NCI-H2196 treated with DMSO at 0.1 percent for 48 hours (cell line): ENCODE results near the gene PLCXD3.

Experiments used
- DNase-seq: peaks from one replicate; lab custom pipeline; 2025; ENCODE audit not compliant: unreplicated experiment; lab: John Stamatoyannopoulos, UW

PLCXD3 gene

DNA sequence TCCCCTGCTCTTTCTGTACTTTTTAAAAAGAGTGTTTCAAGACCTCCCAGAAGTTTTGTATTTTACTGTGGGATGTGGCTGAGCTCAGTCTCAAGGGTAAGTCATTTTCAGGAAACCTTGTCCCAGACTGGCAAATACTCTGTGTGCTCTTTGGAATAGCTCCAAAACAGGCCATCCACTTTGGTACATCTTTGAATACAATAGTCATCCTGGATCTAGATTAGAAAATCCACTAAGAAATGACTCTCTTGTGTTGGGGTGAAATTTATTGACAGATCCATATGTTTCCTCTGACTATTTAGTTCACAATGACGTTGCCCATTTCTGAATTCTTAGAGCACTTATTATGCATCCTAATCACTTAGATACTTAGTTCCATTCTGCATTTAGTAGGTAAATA is 95.2 kb downstream of the PLCXD3 start:
- DNase-seq, result no peak

DNA sequence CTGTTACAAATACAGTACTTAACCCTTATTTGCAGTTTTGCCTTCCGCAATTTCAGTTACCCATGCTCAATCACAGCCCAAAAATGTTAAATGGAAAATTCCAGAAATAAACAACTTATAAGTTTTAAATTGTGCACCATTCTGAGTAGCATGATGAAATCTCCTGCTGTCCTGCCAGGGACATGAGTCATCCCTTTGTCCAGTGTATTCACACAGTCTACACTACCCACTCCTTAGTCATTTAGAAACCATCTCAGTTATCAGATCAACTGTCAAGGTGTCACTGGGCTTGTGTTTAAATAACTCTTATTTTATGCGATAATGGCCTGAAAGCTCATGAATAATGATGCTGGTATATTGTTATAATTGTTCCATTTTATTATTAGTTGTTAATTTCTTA is 95.8 kb downstream of the PLCXD3 start:
- DNase-seq, result no peak

DNA sequence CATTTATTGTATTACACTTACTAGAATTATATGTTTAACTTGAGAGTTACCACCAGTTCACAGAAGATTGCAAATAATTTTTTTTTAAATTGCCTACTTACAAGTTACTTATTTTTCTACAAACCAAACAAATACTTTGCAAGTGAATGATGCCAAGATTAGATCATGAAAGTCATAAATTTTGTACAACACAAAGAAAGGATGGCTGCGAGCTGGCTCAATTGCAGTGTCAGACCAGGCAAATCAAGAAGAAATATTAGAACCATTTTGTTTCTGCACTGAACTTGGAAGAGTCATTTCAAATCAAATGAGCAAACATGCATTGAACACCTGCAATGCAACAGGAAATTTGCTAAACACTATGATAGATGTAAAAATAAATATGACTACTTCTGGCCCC is 97.3 kb downstream of the PLCXD3 start:
- DNase-seq, result no peak

DNA sequence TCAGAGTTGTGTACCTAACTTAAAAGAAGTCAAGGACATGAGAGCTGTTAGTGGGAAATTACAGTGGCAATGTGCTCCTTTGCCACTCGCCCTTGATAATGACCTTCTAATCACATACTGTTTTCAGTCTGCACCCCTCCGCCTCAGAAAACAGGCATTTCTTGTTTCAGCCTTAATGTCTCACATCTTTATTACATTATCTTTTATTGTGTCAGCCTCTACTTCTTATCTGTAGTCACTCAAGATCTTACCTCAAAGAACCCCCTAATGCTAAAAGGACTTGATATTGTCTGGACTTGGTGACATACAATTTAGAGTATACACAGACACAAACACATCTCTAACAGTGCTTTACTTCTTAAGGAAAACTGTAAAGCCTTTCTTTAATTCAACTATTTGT is 97.9 kb downstream of the PLCXD3 start:
- no peak for DNase-seq

DNA sequence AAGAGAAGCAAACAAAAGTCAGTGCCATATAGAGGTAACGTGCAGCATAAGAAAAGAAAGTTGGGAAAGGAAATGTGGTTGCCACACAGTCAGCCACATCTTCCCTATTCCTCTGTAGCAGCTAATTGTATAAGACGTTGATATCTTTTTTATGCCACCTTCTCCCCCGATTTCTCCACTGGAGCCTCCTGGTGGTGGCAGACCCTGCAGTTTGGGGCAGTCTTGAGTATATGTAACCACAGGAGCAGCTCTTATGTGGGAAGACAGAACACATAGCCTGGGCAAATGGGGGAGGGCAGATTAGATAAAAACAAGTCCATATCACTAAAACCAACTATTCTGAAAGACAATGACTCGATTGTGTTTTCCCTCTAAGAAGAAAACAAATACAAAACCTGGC is 99.7 kb downstream of the PLCXD3 start:
- no peak for DNase-seq

DNA sequence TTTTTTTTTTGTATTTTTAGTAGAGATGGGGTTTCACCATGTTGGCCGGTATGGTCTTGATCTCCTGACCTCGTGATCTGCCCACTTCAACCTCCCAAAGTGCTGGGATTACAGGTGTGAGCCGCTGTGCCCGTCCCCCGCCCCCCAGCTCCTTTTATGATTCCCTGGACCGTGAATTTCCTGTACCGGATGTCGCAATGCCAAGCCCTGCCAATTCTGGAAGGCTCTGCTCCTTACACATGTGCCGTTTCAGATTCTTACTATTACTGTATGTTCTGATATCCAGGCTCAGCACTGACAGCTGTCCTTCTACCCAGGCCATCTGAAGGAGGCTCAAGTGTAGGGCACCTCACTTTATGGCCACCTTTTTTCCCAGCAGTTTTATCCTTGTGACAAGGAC is 100.1 kb downstream of the PLCXD3 start:
- no peak for DNase-seq

DNA sequence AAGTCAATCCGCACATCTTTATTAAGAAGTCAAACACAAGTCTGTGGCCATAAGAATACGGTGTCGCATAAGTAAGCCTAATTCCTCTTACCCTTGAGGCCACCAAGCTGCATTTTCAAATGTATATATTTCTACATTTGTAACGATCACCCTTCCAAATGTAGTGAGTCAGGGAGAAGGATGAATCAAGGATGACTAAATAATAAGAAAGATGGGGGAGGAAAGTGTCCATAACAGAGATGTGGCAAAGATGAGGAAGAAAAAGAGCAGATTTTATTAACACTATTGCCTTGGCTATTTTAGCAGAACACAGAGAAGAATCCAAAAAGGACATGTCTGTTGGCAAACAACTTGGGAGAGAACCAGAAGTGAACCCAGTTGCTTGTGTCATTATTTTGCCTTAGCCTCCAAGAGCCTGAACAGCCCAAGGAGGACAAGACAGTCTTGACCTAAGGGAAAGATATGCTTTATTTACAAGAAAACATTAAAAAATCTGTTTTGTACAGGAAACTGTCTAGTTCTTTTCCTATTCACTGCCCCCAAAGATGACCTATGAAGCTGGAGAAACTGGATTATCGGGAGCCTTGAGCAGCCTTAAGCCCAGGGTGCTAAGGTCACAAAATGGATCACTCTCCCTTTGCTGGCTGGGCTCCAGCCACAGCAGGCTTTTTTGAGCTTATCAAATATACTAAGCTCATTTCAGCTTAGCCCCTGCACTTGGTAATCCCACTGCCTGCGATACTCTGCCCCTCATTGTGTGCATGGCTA is 101.5 kb downstream of the PLCXD3 start:
- no peak for DNase-seq

DNA sequence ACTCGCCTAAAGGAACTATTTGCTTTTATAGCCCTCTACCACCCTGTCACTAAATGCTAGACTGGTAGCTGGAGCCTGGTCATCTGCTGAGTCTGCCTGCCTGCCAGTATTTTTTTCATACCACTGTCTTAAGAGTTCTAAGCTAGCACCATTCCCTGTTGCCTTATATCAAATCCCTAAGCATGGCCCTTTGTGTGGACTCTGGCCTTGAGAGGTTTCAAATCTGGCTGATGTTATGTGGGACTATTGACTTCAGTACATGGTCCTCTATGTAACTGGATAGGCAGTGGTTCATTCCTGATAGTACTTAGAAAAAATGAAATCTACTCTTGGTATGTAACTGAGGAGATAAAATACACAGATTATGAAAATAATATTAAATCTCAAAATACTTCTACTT is 103.5 kb downstream of the PLCXD3 start:
- DNase-seq, result no peak

DNA sequence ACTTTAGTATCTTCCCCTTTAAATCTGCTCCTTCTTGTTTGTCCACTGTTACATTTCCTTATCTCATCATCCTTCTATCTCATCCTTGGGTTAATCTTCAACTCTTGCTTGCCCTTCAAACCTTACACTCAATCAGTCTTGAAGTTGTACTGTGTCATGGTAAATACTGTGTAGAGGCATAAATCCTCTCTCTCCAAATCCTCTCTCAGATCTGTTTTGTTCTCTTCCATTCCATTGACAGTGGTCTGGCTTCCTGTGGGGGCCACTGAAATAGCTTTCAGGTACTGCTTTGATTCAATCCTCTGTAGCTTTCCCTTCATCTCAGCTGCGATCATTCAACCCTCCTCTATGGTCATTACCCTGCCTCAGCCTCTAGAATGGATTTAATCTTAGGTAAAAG is 104.0 kb downstream of the PLCXD3 start:
- no peak for DNase-seq

DNA sequence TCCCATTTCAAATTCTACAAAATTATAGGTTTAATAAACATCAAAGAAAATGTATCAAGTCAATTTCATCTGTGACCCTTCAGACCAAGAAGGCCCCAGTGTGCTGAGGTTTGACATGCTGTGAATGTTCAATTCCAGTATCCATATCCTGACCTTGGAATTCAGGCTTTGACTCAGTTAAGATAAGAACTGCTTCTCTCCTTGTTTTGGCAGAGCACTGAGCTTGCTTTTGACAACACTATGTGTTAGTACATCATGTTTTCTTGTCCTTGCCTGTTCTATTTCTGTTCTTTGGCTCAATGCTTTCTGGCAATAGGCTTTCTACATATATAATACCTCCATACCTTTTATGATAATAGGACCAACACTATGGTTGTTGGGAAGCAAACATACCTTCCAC is 105.6 kb downstream of the PLCXD3 start:
- DNase-seq, result no peak

DNA sequence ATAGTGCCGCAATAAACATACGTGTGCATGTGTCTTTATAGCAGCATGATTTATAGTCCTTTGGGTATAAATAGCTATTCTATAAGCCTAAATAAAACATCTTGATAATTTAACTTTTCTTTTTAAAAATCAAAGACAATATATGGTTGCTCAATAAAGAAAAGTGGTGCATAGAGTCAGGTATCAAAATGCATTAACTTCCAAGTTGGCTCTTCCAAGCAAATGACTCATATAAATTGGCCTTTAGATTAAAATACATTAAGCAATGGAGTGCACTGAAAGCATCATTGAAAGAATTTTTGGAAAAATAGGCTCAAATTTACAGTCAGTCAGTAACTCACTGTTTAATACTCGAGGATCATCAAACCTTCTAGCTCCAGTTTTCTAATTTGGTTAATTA is 106.6 kb downstream of the PLCXD3 start:
- DNase-seq, result no peak

DNA sequence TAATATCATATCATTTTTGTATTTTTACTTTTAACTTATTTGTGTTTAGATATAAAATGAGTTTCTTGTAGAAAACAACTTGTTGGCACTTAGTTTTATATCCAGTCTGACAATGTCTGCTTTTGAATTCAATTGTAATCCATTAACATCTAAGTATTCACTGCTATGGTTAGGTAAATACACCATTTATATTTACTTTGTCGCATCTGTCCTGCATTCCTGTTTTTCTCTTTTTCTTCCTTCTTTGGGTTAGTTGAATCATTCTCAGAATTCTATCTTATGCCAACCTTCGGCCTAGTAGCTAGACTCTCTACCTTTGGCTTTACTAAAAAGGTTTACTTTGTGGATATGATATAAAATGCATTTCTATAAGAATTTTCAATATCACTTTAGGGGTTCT is 107.6 kb downstream of the PLCXD3 start:
- DNase-seq, result no peak

DNA sequence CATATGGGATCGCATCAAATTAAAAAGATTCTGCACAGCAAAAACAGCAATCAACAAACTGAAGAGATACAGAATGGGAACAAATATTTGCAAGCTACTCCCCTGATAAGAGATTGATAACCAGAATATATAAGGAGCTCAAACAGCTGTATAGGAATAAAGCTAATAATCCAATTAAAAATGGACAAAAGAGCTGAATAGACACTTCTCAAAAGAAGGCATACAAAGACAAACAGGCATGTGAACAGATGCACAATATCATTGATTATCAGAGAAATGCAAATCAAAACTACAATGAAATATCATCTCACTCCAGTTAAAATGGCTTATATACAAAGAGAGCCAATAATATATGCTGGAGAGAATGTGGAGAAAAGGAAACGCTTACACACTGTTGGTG is 110.6 kb downstream of the PLCXD3 start:
- DNase-seq, result no peak

DNA sequence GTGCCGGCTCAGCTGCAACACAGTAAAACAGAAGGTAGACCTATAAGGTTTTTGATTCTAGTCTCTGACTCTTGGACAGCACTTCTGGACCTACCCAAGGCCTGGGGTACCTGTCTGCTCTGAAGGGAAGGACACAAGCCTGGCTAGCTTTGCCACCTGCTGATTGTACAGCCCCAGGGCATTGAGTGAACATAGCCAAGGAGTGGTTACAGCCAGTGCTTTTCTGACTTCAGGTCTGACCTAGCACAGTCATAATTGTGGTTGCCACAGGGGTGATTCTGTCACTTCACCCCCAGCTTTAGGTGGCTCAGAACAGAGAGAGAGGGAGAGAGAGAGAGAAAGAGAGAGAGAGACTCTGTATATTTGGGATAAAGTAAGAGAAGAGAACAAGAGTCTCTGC is 118.4 kb downstream of the PLCXD3 start:
- DNase-seq, result no peak

DNA sequence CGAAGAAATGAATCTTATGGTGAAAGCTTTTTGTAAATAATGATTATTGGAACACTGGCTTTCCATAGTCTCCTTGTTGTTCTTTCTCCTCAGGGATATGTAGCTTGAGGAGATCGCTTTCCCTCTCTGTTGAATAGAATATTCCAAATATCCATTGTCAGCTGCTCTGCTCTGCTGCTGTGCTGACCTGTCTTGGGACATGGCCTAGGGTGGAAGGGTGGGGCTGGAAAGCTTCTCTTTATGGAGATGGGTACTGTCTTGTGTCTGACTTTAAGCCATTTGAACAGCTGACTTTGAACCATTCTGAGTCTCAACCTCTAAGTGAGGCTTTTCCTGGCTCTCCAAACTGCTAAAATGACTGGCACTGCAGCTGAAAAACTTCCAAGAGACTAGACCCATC is 135.8 kb downstream of the PLCXD3 start:
- DNase-seq, result no peak

DNA sequence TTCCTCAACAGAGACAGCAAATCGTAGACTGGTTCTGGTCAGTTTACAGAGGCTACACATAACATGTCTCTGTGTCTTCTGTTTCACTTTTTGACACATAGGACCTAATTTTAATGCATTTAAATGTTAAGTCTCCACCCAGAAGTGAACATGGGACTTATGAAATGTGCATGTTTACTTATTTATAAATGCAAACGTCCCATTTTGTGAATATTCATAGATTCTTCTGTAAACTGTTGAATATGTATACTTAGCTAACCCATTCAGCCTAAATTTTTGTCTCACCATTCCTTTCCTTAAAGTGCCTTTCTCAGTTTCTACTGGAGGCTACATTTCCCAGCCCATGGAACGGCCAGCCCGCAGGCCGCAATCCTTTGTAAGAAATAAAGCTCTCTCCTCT is 137.2 kb downstream of the PLCXD3 start:
- no peak for DNase-seq

DNA sequence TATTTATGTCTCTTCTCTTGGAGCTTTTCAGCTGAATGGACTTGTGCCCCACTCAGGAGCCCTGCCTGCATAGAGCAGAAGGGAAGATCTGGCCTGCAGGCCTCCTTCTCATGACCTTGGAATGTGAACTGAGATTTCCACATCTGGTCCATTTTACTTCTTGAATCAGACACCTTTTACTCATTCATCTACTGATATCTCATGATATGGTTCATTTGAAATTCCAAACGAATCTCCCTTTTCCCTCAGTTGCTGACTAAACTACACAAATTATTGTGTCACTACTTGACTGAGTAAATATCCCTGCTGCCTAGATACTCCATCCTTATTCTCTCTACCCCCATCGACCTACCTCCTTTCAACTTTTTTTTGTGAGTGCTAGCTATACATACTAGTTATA is 138.7 kb downstream of the PLCXD3 start:
- DNase-seq, result no peak

DNA sequence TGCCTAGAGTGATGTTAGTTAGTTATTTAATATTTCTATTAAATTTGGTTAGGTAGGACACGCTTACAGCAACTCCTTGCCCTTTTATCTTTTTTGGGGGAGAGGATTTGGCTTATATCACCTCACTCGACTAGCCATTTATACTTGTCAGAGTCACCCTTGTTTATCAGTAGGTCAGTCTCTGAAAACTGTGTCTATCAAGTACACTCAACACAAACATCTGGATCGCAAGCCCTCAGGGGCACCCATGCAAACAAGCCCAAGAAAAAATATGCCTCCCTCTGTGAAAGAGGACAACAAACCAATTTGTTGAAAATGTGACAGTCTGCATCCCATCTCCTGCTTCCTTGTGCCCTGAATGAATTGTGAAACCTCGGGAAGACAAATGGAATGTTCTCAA is 139.9 kb downstream of the PLCXD3 start:
- DNase-seq, result no peak

DNA sequence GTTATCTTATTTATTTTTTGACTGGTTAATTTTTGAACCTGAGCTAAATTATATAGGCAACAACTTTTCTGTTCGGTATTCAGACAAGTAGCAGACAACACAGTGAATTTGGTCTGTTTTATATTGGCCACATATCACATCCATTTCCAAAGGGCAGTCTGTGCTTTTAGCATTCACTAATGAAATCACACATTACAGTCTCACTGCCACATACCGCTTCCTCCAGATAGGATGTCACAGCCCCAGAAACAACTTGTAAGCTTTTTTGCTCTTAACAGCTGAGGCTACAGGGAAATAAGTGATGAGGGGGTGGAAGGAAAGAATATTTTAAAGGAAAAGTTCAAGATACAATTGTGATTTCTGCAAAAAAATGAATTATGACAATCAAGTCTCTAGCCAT is 140.6 kb downstream of the PLCXD3 start:
- no peak for DNase-seq

DNA sequence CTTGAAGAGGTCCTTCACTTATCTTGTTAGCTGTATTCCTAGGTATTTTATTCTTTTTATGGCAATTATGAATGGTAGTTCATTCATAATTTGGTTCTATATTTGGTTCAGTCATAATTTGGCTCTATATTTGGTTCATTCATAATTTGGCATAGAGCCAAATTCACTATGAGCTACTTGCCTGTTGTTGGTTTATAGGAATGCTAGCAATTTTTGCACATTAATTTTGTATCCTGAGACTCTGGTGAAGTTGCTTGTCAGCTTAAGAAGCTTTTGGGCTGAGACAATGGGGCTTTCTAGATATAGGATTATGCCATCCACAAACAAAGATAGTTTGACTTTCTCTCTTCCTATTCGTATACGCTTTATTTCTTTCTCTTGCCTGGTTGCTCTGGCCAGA is 142.2 kb downstream of the PLCXD3 start:
- DNase-seq, result no peak

DNA sequence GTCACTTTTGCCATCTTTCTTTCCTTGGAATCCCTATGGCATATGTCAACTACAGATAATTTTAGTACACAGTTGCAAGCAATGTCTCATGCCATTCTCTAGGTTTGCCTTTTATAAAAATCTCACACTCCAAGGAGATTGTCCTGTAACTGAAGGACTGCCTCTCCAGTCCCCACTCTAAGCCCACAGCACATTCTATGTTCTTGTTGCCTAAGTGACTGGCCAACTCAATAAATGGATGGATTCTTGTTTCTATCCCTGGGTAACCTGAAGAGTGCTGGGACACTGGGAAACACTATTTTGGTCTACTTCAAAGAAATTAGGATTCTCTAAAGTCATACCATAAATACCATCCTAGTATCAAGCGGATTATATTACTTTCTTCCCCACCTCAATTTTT is 145.0 kb downstream of the PLCXD3 start:
- no peak for DNase-seq

DNA sequence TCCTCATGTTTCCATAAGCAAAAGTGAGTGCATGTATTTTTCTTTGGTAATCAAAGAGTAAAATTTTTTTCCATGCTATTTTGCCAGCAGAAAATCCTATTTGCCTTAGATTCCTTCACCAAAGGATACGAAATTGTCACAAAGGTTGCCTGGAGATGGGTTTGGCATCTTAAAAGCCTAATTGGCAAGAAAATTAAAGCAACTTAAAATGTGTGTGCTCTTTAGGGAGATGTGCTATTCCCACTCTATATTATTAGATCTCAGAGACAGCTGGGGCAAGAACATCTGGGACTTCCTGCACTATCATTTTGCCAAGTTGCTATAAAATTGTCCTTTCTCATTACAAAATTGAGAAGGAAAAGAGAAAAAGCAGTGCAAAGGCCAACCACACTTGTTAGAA is 146.1 kb downstream of the PLCXD3 start:
- no peak for DNase-seq

DNA sequence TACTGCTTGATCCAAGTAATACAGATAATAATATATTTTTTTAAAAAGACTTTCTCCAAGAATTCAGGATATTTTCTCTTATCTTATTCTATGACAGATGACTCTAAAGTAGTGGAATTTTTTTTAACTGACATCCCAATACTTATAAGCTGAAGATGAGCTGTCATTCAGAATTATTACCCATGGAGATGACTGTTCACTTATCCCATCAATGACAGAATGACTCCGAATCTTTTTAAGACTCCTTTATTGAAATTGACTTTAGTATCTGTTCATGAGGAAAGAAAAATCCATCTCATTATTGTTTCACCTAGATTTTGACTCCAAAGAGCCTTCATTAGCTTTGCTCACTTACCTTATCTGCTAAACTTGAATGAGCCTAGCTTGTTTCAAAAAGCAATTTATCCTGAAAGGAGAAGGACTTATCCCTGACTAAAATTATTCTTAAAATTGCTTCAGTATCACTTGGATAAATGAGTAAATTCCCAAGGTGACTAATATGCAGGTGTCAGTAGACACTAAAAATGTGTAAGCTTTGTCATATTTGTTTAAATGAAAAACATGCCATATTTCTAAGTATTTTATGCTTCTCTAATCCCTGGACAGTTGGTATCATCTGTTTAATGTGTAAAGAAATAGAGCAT is 146.9 kb downstream of the PLCXD3 start:
- no peak for DNase-seq
